ENCODE measurements around the gene ACCS.

GRCh38 chr11:44097821-44098220 is 31.8 kb downstream of the ACCS start:
- TF ChIP-seq YY1 (IDR thresholded peaks at IDR 0.05; ENCODE audit: insufficient read depth, insufficient read length) (no peak), ZNF274 (IDR thresholded peaks at IDR 0.05; ENCODE audit: low read depth, low read length) (no peak)

All from NT2/D1 (cell line).